ENCODE data around the gene MZT2B.
"Not testable (repeated sequence)": the region's sequence is repeated elsewhere in the genome, so short reads cannot be mapped to it uniquely, and the experiment has no call there.

The MZT2B gene

GRCh38 chr2:130150181-130151144, 31.6 kb upstream of the MZT2B start:
- no peak overlapping the region for H3K27ac ChIP-seq
- TF ChIP-seq ZFX (IDR thresholded peaks at IDR 0.05) = no peak
- TF ChIP-seq CTCF (conservative IDR thresholded peaks at IDR 0.05) = no peak

GRCh38 chr2:130151145-130151512, 30.9 kb upstream of the MZT2B start:
- not testable (repeated sequence) for H3K27ac ChIP-seq

- H3K27ac ChIP-seq = not testable (repeated sequence)
These were observed 29.8 kb upstream of the MZT2B start for GRCh38 chr2:130152136-130152815.

GRCh38 chr2:130152816-130153595, 29.1 kb upstream of the MZT2B start:
- TF ChIP-seq ZFX (IDR thresholded peaks at IDR 0.05) = no peak
- no peak for TF ChIP-seq CTCF (conservative IDR thresholded peaks at IDR 0.05)
- H3K27ac ChIP-seq = no peak overlapping the region

GRCh38 chr2:130153721-130154422, 28.2 kb upstream of the MZT2B start:
- H3K27ac ChIP-seq = not testable (repeated sequence)

GRCh38 chr2:130154423-130154770, 27.7 kb upstream of the MZT2B start:
- H3K27ac ChIP-seq = not testable (repeated sequence)

- peak overlapping the region; percentile 43; the same call in 1 of the 2 replicates for H3K27ac ChIP-seq
- TF ChIP-seq CTCF (conservative IDR thresholded peaks at IDR 0.05) (no peak), ZFX (IDR thresholded peaks at IDR 0.05) (no peak)
These were observed 27.0 kb upstream of the MZT2B start for GRCh38 chr2:130154773-130155765.

- peak; percentile 79 for TF ChIP-seq CTCF (conservative IDR thresholded peaks at IDR 0.05)
- H3K27ac ChIP-seq = peak overlapping the region; percentile 43; the same call in 1 of the 2 replicates
These were observed 26.0 kb upstream of the MZT2B start for GRCh38 chr2:130155956-130156623.

Data from C4-2B (cell line).